GM18502 (cell line): ENCODE data around the gene SRPX.
A peak's percentile ranks its signal among the peaks of the same experiment; 100 is the strongest.

Source experiments
- ATAC-seq: cut with Tn5 transposase; IDR thresholded peaks from one replicate; pipeline ENCODE4 v1.9.1; 2021; ENCODE audit warnings: mild to moderate bottlenecking; ENCODE audit not compliant: unreplicated experiment, poor library complexity

SRPX gene

GRCh38 chrX:38149016-38149415 is 71.7 kb downstream of the SRPX start:
- no peak for ATAC-seq

- no peak for ATAC-seq
Measured at GRCh38 chrX:38142610-38143009, 78.1 kb downstream of the SRPX start.

GRCh38 chrX:38138900-38139299 is 81.8 kb downstream of the SRPX start:
- no peak for ATAC-seq

GRCh38 chrX:38138157-38138891 is 82.3 kb downstream of the SRPX start:
- ATAC-seq, result no peak

GRCh38 chrX:38129366-38129765 is 91.3 kb downstream of the SRPX start:
- ATAC-seq, result no peak

- no peak for ATAC-seq
Measured at GRCh38 chrX:38127961-38128360, 92.7 kb downstream of the SRPX start.

- no peak for ATAC-seq
Measured at GRCh38 chrX:38126179-38126578, 94.5 kb downstream of the SRPX start.

- ATAC-seq, result no peak
Measured at GRCh38 chrX:38124000-38124399, 96.7 kb downstream of the SRPX start.

- no peak for ATAC-seq
Measured at GRCh38 chrX:38117485-38117884, 103.2 kb downstream of the SRPX start.

- no peak for ATAC-seq
Measured at GRCh38 chrX:38116706-38117105, 104.0 kb downstream of the SRPX start.

GRCh38 chrX:38112566-38112965 is 108.1 kb downstream of the SRPX start:
- ATAC-seq, result peak; percentile 44

GRCh38 chrX:38111196-38111595 is 109.5 kb downstream of the SRPX start:
- ATAC-seq, result no peak

GRCh38 chrX:38110231-38110630 is 110.4 kb downstream of the SRPX start:
- no peak for ATAC-seq

- no peak for ATAC-seq
Measured at GRCh38 chrX:38109042-38109898, 111.4 kb downstream of the SRPX start.

- ATAC-seq, result no peak
Measured at GRCh38 chrX:38108364-38108763, 112.3 kb downstream of the SRPX start.

- ATAC-seq, result no peak
Measured at GRCh38 chrX:38106991-38107655, 113.5 kb downstream of the SRPX start.

GRCh38 chrX:38105216-38105725 is 115.4 kb downstream of the SRPX start:
- no peak for ATAC-seq

GRCh38 chrX:38103857-38104812 is 116.5 kb downstream of the SRPX start:
- peak; percentile 74 for ATAC-seq

- no peak for ATAC-seq
Measured at GRCh38 chrX:38102875-38103274, 117.8 kb downstream of the SRPX start.

- ATAC-seq, result no peak
Measured at GRCh38 chrX:38102240-38102639, 118.4 kb downstream of the SRPX start.
